ENCODE measurements around the gene RNF115. TPM values are rescaled to one million over a fixed set of nuclear protein-coding genes. Genes with fewer than 3 reads are reported as not detected.
"Not testable (repeated sequence)": the region's sequence is repeated elsewhere in the genome, so short reads cannot be mapped to it uniquely, and the experiment has no call there.

The RNF115 gene
- total RNA-seq, 2 experiments from 2014 or later, result 10.1 TPM

- peaks cover 33% of the 10 kb centered on the region for H3K36me3 Mint-ChIP-seq
- ChIA-PET CTCF (interaction anchor here (0.5 kb wide), 1 partner anchor 64 kb away, joined by 4 read pairs; no protein-coding TSS in a partner anchor), POLR2A (no interaction called here)
- H3K9me3 Mint-ChIP-seq, result peaks cover 24% of the 10 kb centered on the region
- no peak for DNase-seq
- intact Hi-C loops (cut with micrococcal nuclease), result no loop called here
- H3K27ac Mint-ChIP-seq, result no peak overlapping the region
- H3K27me3 Mint-ChIP-seq, result no peaks in the 10 kb centered on the region
- H3K4me1 Mint-ChIP-seq (ENCODE audit: low read depth), result peaks cover 14% of the 10 kb centered on the region
- H3K4me3 Mint-ChIP-seq, result no peak overlapping the region
Measured at GRCh38 chr1:145795257-145795881, 28.5 kb downstream of the RNF115 start.

GRCh38 chr1:145792484-145792883 lies 31.4 kb downstream of the RNF115 start:
- Mint-ChIP-seq H3K36me3 (peaks cover 30% of the 10 kb centered on the region), H3K27ac (no peak overlapping the region), H3K27me3 (no peaks in the 10 kb centered on the region), H3K4me3 (no peak overlapping the region), H3K9me3 (peaks cover 18% of the 10 kb centered on the region), H3K4me1 (ENCODE audit: low read depth) (peaks cover 14% of the 10 kb centered on the region)
- no peak for DNase-seq
- ChIA-PET POLR2A (no interaction called here), CTCF (no interaction called here)
- intact Hi-C loops (cut with micrococcal nuclease), result no loop called here

- H3K36me3 Mint-ChIP-seq, result peaks cover 25% of the 10 kb centered on the region
- H3K27ac Mint-ChIP-seq; POLR2A ChIA-PET; intact Hi-C loops (cut with micrococcal nuclease); H3K4me3 Mint-ChIP-seq; CTCF ChIA-PET; H3K27me3 Mint-ChIP-seq; DNase-seq: not testable (repeated sequence)
- H3K4me1 Mint-ChIP-seq (ENCODE audit: low read depth), result peaks cover 15% of the 10 kb centered on the region
- H3K9me3 Mint-ChIP-seq, result peaks cover 12% of the 10 kb centered on the region
Measured at GRCh38 chr1:145791860-145792259, 32.0 kb downstream of the RNF115 start.

GRCh38 chr1:145788580-145788979 lies 35.3 kb downstream of the RNF115 start:
- H3K27me3 Mint-ChIP-seq, result no peaks in the 10 kb centered on the region
- no peaks in the 10 kb centered on the region for H3K9me3 Mint-ChIP-seq
- CTCF ChIA-PET, result no interaction called here
- POLR2A ChIA-PET, result no interaction called here
- no peak overlapping the region for H3K4me3 Mint-ChIP-seq
- H3K36me3 Mint-ChIP-seq, result peaks cover 15% of the 10 kb centered on the region
- no peak overlapping the region for H3K27ac Mint-ChIP-seq
- DNase-seq, result no peak
- H3K4me1 Mint-ChIP-seq (ENCODE audit: low read depth), result peaks cover 35% of the 10 kb centered on the region
- intact Hi-C loops (cut with micrococcal nuclease), result no loop called here

- Mint-ChIP-seq H3K27me3 (no peaks in the 10 kb centered on the region), H3K36me3 (peaks cover 10% of the 10 kb centered on the region), H3K9me3 (no peaks in the 10 kb centered on the region), H3K4me3 (no peak overlapping the region), H3K4me1 (ENCODE audit: low read depth) (peaks cover 27% of the 10 kb centered on the region), H3K27ac (no peak overlapping the region)
- intact Hi-C loops (cut with micrococcal nuclease), result no loop called here
- CTCF ChIA-PET, result interaction anchor here (0.9 to 1.1 kb wide), 3 partner anchors 13 to 59 kb away, joined by 3 to 4 read pairs (median 4); partner anchors contain the start of gene NUDT17
- POLR2A ChIA-PET, result no interaction called here
- DNase-seq, result no peak
Measured at GRCh38 chr1:145786271-145786670, 37.6 kb downstream of the RNF115 start.

- ChIA-PET POLR2A (interaction anchor here (0.6 kb wide), 1 partner anchor 10 kb away, joined by 3 read pairs; no protein-coding TSS in a partner anchor), CTCF (interaction anchor here (0.9 to 1.1 kb wide), 3 partner anchors 13 to 60 kb away, joined by 3 to 4 read pairs (median 4); partner anchors contain the start of gene NUDT17)
- H3K4me3 Mint-ChIP-seq, result no peak overlapping the region
- no peak for DNase-seq
- no peaks in the 10 kb centered on the region for H3K27me3 Mint-ChIP-seq
- H3K27ac Mint-ChIP-seq, result no peak overlapping the region
- peaks cover 27% of the 10 kb centered on the region for H3K4me1 Mint-ChIP-seq (ENCODE audit: low read depth)
- intact Hi-C loops (cut with micrococcal nuclease), result no loop called here
- H3K36me3 Mint-ChIP-seq, result peaks cover 14% of the 10 kb centered on the region
- H3K9me3 Mint-ChIP-seq, result no peaks in the 10 kb centered on the region
Measured at GRCh38 chr1:145785547-145785946, 38.3 kb downstream of the RNF115 start.

GRCh38 chr1:145784409-145784808 lies 39.5 kb downstream of the RNF115 start:
- intact Hi-C loops (cut with micrococcal nuclease), result loop anchor here (5.0 kb wide), 1 partner anchor 43 kb away; no protein-coding TSS in a partner anchor
- peaks cover 14% of the 10 kb centered on the region for H3K36me3 Mint-ChIP-seq
- DNase-seq, result no peak
- H3K9me3 Mint-ChIP-seq, result no peaks in the 10 kb centered on the region
- H3K27me3 Mint-ChIP-seq, result no peaks in the 10 kb centered on the region
- H3K4me1 Mint-ChIP-seq (ENCODE audit: low read depth), result peaks cover 27% of the 10 kb centered on the region
- CTCF ChIA-PET, result no interaction called here
- POLR2A ChIA-PET, result no interaction called here
- no peak overlapping the region for H3K4me3 Mint-ChIP-seq
- no peak overlapping the region for H3K27ac Mint-ChIP-seq

GRCh38 chr1:145782272-145783099 lies 41.4 kb downstream of the RNF115 start:
- H3K4me3 Mint-ChIP-seq, result no peak overlapping the region
- intact Hi-C loops (cut with micrococcal nuclease), result loop anchor here (5.0 kb wide), 1 partner anchor 45 kb away; no protein-coding TSS in a partner anchor
- H3K27ac Mint-ChIP-seq, result no peak overlapping the region
- CTCF ChIA-PET, result no interaction called here
- no peaks in the 10 kb centered on the region for H3K9me3 Mint-ChIP-seq
- no peaks in the 10 kb centered on the region for H3K27me3 Mint-ChIP-seq
- no peak for DNase-seq
- POLR2A ChIA-PET, result interaction anchor here (0.6 kb wide), 1 partner anchor 45 kb away, joined by 4 read pairs; no protein-coding TSS in a partner anchor
- peaks cover 27% of the 10 kb centered on the region for H3K4me1 Mint-ChIP-seq (ENCODE audit: low read depth)
- H3K36me3 Mint-ChIP-seq, result peaks cover 8% of the 10 kb centered on the region

- H3K4me1 Mint-ChIP-seq (ENCODE audit: low read depth), result peaks cover 9% of the 10 kb centered on the region
- H3K36me3 Mint-ChIP-seq, result peaks cover 4% of the 10 kb centered on the region
- intact Hi-C loops (cut with micrococcal nuclease), result no loop called here
- no peak overlapping the region for H3K4me3 Mint-ChIP-seq
- no peaks in the 10 kb centered on the region for H3K9me3 Mint-ChIP-seq
- ChIA-PET POLR2A (no interaction called here), CTCF (interaction anchor here (1.5 kb wide), 1 partner anchor 67 kb away, joined by 3 read pairs; no protein-coding TSS in a partner anchor)
- H3K27me3 Mint-ChIP-seq, result no peaks in the 10 kb centered on the region
- no peak overlapping the region for H3K27ac Mint-ChIP-seq
- no peak for DNase-seq
Measured at GRCh38 chr1:145778146-145778540, 45.8 kb downstream of the RNF115 start.

GRCh38 chr1:145777357-145778145 lies 46.3 kb downstream of the RNF115 start:
- H3K36me3 Mint-ChIP-seq, result peaks cover 4% of the 10 kb centered on the region
- H3K27me3 Mint-ChIP-seq, result no peaks in the 10 kb centered on the region
- POLR2A ChIA-PET, result interaction anchor here (0.5 kb wide), 1 partner anchor 40 kb away, joined by 3 read pairs; no protein-coding TSS in a partner anchor
- no peak for DNase-seq
- intact Hi-C loops (cut with micrococcal nuclease), result no loop called here
- peaks cover 7% of the 10 kb centered on the region for H3K4me1 Mint-ChIP-seq (ENCODE audit: low read depth)
- CTCF ChIA-PET, result no interaction called here
- H3K9me3 Mint-ChIP-seq, result no peaks in the 10 kb centered on the region
- H3K27ac Mint-ChIP-seq, result no peak overlapping the region
- no peak overlapping the region for H3K4me3 Mint-ChIP-seq

- H3K36me3 Mint-ChIP-seq, result peaks cover 8% of the 10 kb centered on the region
- CTCF ChIA-PET, result interaction anchor here (0.9 to 1.0 kb wide), 2 partner anchors 12 to 72 kb away, joined by 4 read pairs; partner anchors contain the start of gene NUDT17
Measured at GRCh38 chr1:145773423-145773822, 50.5 kb downstream of the RNF115 start.

GRCh38 chr1:145771056-145771455 lies 52.8 kb downstream of the RNF115 start:
- ChIA-PET CTCF (no interaction called here), POLR2A (no interaction called here)
- H3K4me3 Mint-ChIP-seq, result no peak overlapping the region
- H3K36me3 Mint-ChIP-seq, result peaks cover 12% of the 10 kb centered on the region
- DNase-seq, result no peak
- no peak overlapping the region for H3K27ac Mint-ChIP-seq
- peaks cover 5% of the 10 kb centered on the region for H3K4me1 Mint-ChIP-seq (ENCODE audit: low read depth)
- intact Hi-C loops (cut with micrococcal nuclease), result no loop called here
- no peaks in the 10 kb centered on the region for H3K9me3 Mint-ChIP-seq
- H3K27me3 Mint-ChIP-seq, result no peaks in the 10 kb centered on the region

More at GRCh38 chr1:145773423-145773822, 50.5 kb downstream of the RNF115 start:
- intact Hi-C loops (cut with micrococcal nuclease), result no loop called here
- POLR2A ChIA-PET, result interaction anchor here (0.7 kb wide), 1 partner anchor 17 kb away, joined by 4 read pairs; no protein-coding TSS in a partner anchor
- no peaks in the 10 kb centered on the region for H3K9me3 Mint-ChIP-seq
- no peaks in the 10 kb centered on the region for H3K27me3 Mint-ChIP-seq
- H3K4me3 Mint-ChIP-seq, result no peak overlapping the region
- peaks cover 5% of the 10 kb centered on the region for H3K4me1 Mint-ChIP-seq (ENCODE audit: low read depth)
- no peak overlapping the region for H3K27ac Mint-ChIP-seq
- no peak for DNase-seq
